ENCODE measurements around the gene ROBO4.

GRCh38 chr11:124859171-124859570 lies 38.5 kb downstream of the ROBO4 start:
- TF ChIP-seq, protein P1, sequence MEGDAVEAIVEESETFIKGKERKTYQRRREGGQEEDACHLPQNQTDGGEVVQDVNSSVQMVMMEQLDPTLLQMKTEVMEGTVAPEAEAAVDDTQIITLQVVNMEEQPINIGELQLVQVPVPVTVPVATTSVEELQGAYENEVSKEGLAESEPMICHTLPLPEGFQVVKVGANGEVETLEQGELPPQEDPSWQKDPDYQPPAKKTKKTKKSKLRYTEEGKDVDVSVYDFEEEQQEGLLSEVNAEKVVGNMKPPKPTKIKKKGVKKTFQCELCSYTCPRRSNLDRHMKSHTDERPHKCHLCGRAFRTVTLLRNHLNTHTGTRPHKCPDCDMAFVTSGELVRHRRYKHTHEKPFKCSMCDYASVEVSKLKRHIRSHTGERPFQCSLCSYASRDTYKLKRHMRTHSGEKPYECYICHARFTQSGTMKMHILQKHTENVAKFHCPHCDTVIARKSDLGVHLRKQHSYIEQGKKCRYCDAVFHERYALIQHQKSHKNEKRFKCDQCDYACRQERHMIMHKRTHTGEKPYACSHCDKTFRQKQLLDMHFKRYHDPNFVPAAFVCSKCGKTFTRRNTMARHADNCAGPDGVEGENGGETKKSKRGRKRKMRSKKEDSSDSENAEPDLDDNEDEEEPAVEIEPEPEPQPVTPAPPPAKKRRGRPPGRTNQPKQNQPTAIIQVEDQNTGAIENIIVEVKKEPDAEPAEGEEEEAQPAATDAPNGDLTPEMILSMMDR (IDR thresholded peaks at IDR 0.05; ENCODE audit: low read depth, low read length) = no peak
- no peak for TF ChIP-seq EZH2phosphoT487 (IDR thresholded peaks at IDR 0.05; ENCODE audit: low read depth)
